Esophagus squamous epithelium (tissue), 5 donors: ENCODE results near the gene STK38. TPM values are rescaled to one million over a fixed set of nuclear protein-coding genes. Genes with fewer than 3 reads are reported as not detected.

Source experiments
- DNase-seq: peaks from one replicate; lab custom pipeline; 2025; lab: John Stamatoyannopoulos, UW
- H3K27ac ChIP-seq, 4 donors: fragments of 200-600 bp; sonication (generic); one replicate each; pipeline ENCODE4 v1.5.1; 2016 to 2019; ENCODE audit warnings: mild to moderate bottlenecking in 1 of 4
- H3K27me3 ChIP-seq, 4 donors: fragments of 200-600 bp; sonication (generic); 1 replicate in 3 of 4; 2 replicates in 1 of 4; pipeline versions ENCODE4 v1.5.1 to v1.6.0; 2017 to 2021; ENCODE audit warnings: antibody characterized with exemption in 1 of 4
- H3K36me3 ChIP-seq, 3 donors: fragments of 200-600 bp; sonication (generic); one replicate each; pipeline ENCODE4 v1.5.1; 2016 to 2019
- H3K4me1 ChIP-seq, 3 donors: fragments of 200-600 bp; sonication (generic); one replicate each; pipeline ENCODE4 v1.5.1; 2017 to 2019
- H3K4me3 ChIP-seq, 4 donors: fragments of 200-600 bp; sonication (generic); 1 replicate in 3 of 4; 2 replicates in 1 of 4; pipeline ENCODE4 v1.5.1; 2016 to 2019; ENCODE audit warnings: mild to moderate bottlenecking in 2 of 4, moderate library complexity in 1 of 4
- H3K9me3 ChIP-seq, 3 donors: fragments of 200-600 bp; sonication (generic); one replicate each; pipeline ENCODE4 v1.5.1; 2016 to 2019
- POLR2A ChIP-seq, 4 donors: fragments of 450-650 bp; IDR thresholded peaks; one replicate each; pipeline ENCODE4 v1.6.1; 2017; ENCODE audit warnings: antibody characterized with exemption in 4 of 4, mild to moderate bottlenecking in 4 of 4, moderate library complexity in 3 of 4
- WGBS, 2 donors: methylation state at CpG; one replicate each; pipeline ENCODE4 v1.1.5; 2018; 5-methylcytosine and 5-hydroxymethylcytosine counted together
- intact Hi-C: fragments of 100-400 bp; cut with DNase I; formaldehyde crosslinking; loops from one replicate; pipeline ENCODE4 v1.15.0; 2022
- total RNA-seq, 4 donors: library from RNA; depleted of rRNA; stranded (reverse); fragments of >200 nt; gene quantifications; one replicate each; pipeline ENCODE4 v1.1.0, GENCODE V29; 2016
- TF ChIP-seq, protein P1 (sequence below), 6 experiments: fragments of 450-650 bp in 4 of 6; fragments of 200-600 bp in 2 of 6; sonication (generic) in 2 of 6; IDR thresholded peaks; one replicate each; pipeline ENCODE4 v1.5.1; 2016 to 2019; ENCODE audit warnings: antibody characterized with exemption in 6 of 6, mild to moderate bottlenecking in 4 of 6, moderate library complexity in 4 of 6
- donor health status: DM: yes; HTN: yes; CAD: no.

The STK38 gene
- total RNA-seq, 4 donors from 2014 or later: 26.5 to 33.6 (median 30.3) TPM

GRCh38 chr6:36524871-36525270 is 22.4 kb downstream of the STK38 start:
- Histone ChIP-seq H3K4me1 (peaks cover 5 to 22% (median 6%) of the 10 kb centered on the region in 3 donors), H3K4me3 (no peak overlapping the region), H3K36me3 (peaks cover 0 to 87% (median 7%) of the 10 kb centered on the region in 3 donors), H3K27me3 (no peaks in the 10 kb centered on the region), H3K9me3 (no peaks in the 10 kb centered on the region), H3K27ac (peak overlapping the region in 1 of 4 donors; percentile 23)
- intact Hi-C loops: no loop called here
- TF ChIP-seq POLR2A (IDR thresholded peaks at IDR 0.05): no peak
- TF ChIP-seq, protein P1, sequence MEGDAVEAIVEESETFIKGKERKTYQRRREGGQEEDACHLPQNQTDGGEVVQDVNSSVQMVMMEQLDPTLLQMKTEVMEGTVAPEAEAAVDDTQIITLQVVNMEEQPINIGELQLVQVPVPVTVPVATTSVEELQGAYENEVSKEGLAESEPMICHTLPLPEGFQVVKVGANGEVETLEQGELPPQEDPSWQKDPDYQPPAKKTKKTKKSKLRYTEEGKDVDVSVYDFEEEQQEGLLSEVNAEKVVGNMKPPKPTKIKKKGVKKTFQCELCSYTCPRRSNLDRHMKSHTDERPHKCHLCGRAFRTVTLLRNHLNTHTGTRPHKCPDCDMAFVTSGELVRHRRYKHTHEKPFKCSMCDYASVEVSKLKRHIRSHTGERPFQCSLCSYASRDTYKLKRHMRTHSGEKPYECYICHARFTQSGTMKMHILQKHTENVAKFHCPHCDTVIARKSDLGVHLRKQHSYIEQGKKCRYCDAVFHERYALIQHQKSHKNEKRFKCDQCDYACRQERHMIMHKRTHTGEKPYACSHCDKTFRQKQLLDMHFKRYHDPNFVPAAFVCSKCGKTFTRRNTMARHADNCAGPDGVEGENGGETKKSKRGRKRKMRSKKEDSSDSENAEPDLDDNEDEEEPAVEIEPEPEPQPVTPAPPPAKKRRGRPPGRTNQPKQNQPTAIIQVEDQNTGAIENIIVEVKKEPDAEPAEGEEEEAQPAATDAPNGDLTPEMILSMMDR (IDR thresholded peaks at IDR 0.05): no peak
- no peak for DNase-seq
- WGBS, 2 donors: 53 to 62% methylated on average over 5 of the region's 5 CpGs

- no peak for TF ChIP-seq POLR2A (IDR thresholded peaks at IDR 0.05)
- TF ChIP-seq, protein P1 (IDR thresholded peaks at IDR 0.05): no peak
- H3K4me3 ChIP-seq: no peak overlapping the region
- H3K4me1 ChIP-seq: peaks cover 5 to 22% (median 6%) of the 10 kb centered on the region in 3 donors
- no peak overlapping the region for H3K27ac ChIP-seq
- intact Hi-C loops: no loop called here
- no peaks in the 10 kb centered on the region for H3K9me3 ChIP-seq
- 70 to 85% methylated on average over 6 of the region's 6 CpGs for WGBS, 2 donors
- no peak for DNase-seq
- peaks cover 0 to 87% (median 7%) of the 10 kb centered on the region in 3 donors for H3K36me3 ChIP-seq
- H3K27me3 ChIP-seq: no peaks in the 10 kb centered on the region
Measured at GRCh38 chr6:36523936-36524499, 23.3 kb downstream of the STK38 start.

DNA sequence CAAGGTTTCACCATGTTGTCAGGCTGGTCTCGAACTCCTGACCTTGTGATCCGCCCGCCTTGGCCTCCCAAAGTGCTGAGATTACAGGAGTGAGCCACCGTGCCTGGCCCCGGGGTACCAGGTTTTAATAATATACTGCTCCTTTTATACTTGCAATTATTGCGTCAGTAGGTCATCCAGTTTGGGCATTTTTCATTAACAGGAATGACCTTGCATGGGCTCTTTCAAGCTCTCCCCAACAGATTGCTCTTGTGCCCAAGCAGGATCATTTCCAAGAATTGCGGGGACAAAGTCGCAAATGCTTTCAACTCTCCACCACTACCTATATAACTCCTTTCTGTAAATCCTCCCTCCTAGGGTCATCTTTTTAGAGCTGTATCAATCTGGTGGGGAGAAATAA is 23.8 kb downstream of the STK38 start:
- no peak overlapping the region for H3K27ac ChIP-seq
- WGBS, 2 donors: 91 to 96% methylated on average over 8 of the region's 8 CpGs
- H3K36me3 ChIP-seq: peaks cover 0 to 87% (median 7%) of the 10 kb centered on the region in 3 donors
- H3K9me3 ChIP-seq: no peaks in the 10 kb centered on the region
- H3K27me3 ChIP-seq: no peaks in the 10 kb centered on the region
- H3K4me3 ChIP-seq: no peak overlapping the region
- intact Hi-C loops: no loop called here
- peaks cover 5 to 22% (median 6%) of the 10 kb centered on the region in 3 donors for H3K4me1 ChIP-seq
- no peak for TF ChIP-seq POLR2A (IDR thresholded peaks at IDR 0.05)
- TF ChIP-seq, protein P1 (IDR thresholded peaks at IDR 0.05): no peak
- DNase-seq: no peak

DNA sequence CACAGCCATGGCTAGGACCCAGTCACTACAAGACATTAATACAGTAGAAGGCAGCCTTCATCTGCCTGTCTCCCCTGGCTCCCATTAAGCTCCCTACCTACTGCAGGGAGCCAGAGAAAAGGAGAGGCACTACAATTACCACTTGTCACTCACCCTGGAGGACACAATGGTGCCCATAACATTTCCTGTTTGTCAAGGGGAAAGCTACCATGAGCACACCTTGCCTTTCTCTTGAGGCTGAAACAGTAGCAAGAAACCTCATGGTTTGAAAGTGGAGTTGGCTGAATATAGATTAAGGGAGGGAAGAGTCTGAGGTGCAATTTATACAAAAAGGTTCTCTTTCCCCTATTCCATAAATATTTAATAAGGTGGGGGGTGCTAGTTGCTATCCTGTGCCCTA is 27.9 kb downstream of the STK38 start:
- Histone ChIP-seq H3K4me3 (no peak overlapping the region), H3K9me3 (no peaks in the 10 kb centered on the region), H3K36me3 (peaks cover 0 to 98% (median 7%) of the 10 kb centered on the region in 3 donors), H3K27ac (no peak overlapping the region), H3K27me3 (no peaks in the 10 kb centered on the region), H3K4me1 (peaks cover 0 to 24% (median 7%) of the 10 kb centered on the region in 3 donors)
- no peak for DNase-seq
- intact Hi-C loops: no loop called here
- TF ChIP-seq, protein P1 (IDR thresholded peaks at IDR 0.05): no peak

DNA sequence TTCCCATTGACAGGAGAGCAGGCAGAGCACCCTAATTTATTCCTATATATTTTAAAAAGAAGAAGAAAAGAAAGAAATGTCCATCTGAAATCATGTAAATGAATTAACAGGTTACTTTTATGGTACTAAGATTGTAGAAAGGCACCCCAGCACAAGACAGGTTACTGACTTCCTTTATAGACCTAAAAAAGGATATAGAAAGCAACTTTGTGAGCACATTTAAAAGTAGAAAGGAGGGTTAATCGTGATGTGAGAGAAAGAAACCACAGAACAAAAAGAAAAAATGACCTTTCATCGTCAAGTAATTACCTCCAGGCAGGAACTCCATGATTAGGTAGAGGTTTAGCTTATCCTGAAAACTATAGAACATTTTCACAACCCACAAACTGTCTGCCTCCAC is 29.9 kb downstream of the STK38 start:
- Histone ChIP-seq H3K27ac (peak overlapping the region in 1 of 4 donors; percentile 19), H3K4me3 (no peak overlapping the region), H3K4me1 (peaks cover 0 to 24% (median 7%) of the 10 kb centered on the region in 3 donors), H3K36me3 (peaks cover 0 to 98% (median 6%) of the 10 kb centered on the region in 3 donors), H3K9me3 (no peaks in the 10 kb centered on the region), H3K27me3 (no peaks in the 10 kb centered on the region)
- DNase-seq: no peak
- 65 to 74% methylated on average over 2 of the region's 2 CpGs for WGBS, 2 donors
- intact Hi-C loops: no loop called here
- TF ChIP-seq, protein P1 (IDR thresholded peaks at IDR 0.05): no peak
- no peak for TF ChIP-seq POLR2A (IDR thresholded peaks at IDR 0.05)
